GM04504 (cell line): ENCODE data around the gene NAV2.

Source experiments
- DNase-seq: peaks from one replicate; pipeline ENCODE4 v3.0.0-alpha.2; 2012; ENCODE audit warnings: low read depth

NAV2 gene

GRCh38 chr11:19779740-19780139 is 67.1 kb downstream of the NAV2 start:
- no peak for DNase-seq

GRCh38 chr11:19781351-19781750 is 68.7 kb downstream of the NAV2 start:
- DNase-seq, result no peak

GRCh38 chr11:19785265-19785664 is 72.6 kb downstream of the NAV2 start:
- no peak for DNase-seq

- no peak for DNase-seq
Observed at GRCh38 chr11:19786644-19787043, 74.0 kb downstream of the NAV2 start.

GRCh38 chr11:19788435-19788834 is 75.8 kb downstream of the NAV2 start:
- DNase-seq, result no peak

- DNase-seq, result no peak
Observed at GRCh38 chr11:19789245-19789644, 76.6 kb downstream of the NAV2 start.

GRCh38 chr11:19789835-19790710 is 77.4 kb downstream of the NAV2 start:
- peak; percentile 89 for DNase-seq

- no peak for DNase-seq
Observed at GRCh38 chr11:19790831-19791552, 78.4 kb downstream of the NAV2 start.

- DNase-seq, result no peak
Observed at GRCh38 chr11:19792510-19792909, 79.9 kb downstream of the NAV2 start.

- no peak for DNase-seq
Observed at GRCh38 chr11:19793326-19793725, 80.7 kb downstream of the NAV2 start.

GRCh38 chr11:19794161-19794560 is 81.5 kb downstream of the NAV2 start:
- DNase-seq, result no peak

- no peak for DNase-seq
Observed at GRCh38 chr11:19795082-19795481, 82.4 kb downstream of the NAV2 start.

GRCh38 chr11:19800162-19800561 is 87.5 kb downstream of the NAV2 start:
- DNase-seq, result no peak

- DNase-seq, result no peak
Observed at GRCh38 chr11:19800714-19801519, 88.3 kb downstream of the NAV2 start.

- no peak for DNase-seq
Observed at GRCh38 chr11:19802773-19803293, 90.2 kb downstream of the NAV2 start.

- DNase-seq, result no peak
Observed at GRCh38 chr11:19803506-19803998, 90.9 kb downstream of the NAV2 start.

GRCh38 chr11:19805376-19805775 is 92.7 kb downstream of the NAV2 start:
- no peak for DNase-seq

- DNase-seq, result no peak
Observed at GRCh38 chr11:19805827-19806226, 93.2 kb downstream of the NAV2 start.

GRCh38 chr11:19806251-19806650 is 93.6 kb downstream of the NAV2 start:
- no peak for DNase-seq

GRCh38 chr11:19808076-19808911 is 95.7 kb downstream of the NAV2 start:
- no peak for DNase-seq

GRCh38 chr11:19810852-19811251 is 98.2 kb downstream of the NAV2 start:
- DNase-seq, result no peak
